B cell (primary cell): ENCODE results near the gene SLC35G1. TPM values are rescaled to one million over a fixed set of nuclear protein-coding genes. Genes with fewer than 3 reads are reported as not detected.

ENCODE experiments used
- ATAC-seq: fragments of 200-7000 bp; cut with Tn5 transposase; one replicate; pipeline ENCODE4 v1.10.0; 2021; ENCODE audit warnings: low read depth, mild to moderate bottlenecking, moderate number of reproducible peaks, moderate library complexity
- CTCF ChIA-PET: fragments of 350-600 bp; sonication (Branson Sonifier 250); formaldehyde crosslinking; loops from one replicate; lab custom pipeline; 2021; ENCODE audit warnings: antibody characterized with exemption, inconsistent platforms; lab: Charles Lee
- POLR2A ChIA-PET: fragments of 350-600 bp; sonication (Branson Sonifier 250); formaldehyde crosslinking; loops from one replicate; lab custom pipeline; 2021; ENCODE audit warnings: antibody characterized with exemption; lab: Charles Lee
- DNase-seq: peaks from one replicate; pipeline ENCODE4 v3.0.0; 2013
- H2AFZ ChIP-seq: 2 replicates; pipeline ENCODE4 v1.6.1; 2012; ENCODE audit warnings: mild to moderate bottlenecking, low read depth, low read length; ENCODE audit not compliant: insufficient read depth, poor library complexity, severe bottlenecking
- H3K27ac ChIP-seq, 2 donors: 1 replicate in 1 of 2; 2 replicates in 1 of 2; pipeline ENCODE4 v1.5.1; 2012 to 2013; ENCODE audit warnings: low read length in 2 of 2, mild to moderate bottlenecking in 2 of 2, moderate library complexity in 1 of 2
- H3K27me3 ChIP-seq, 4 experiments: fragments of 200-600 bp in 1 of 4; sonication (generic) in 1 of 4; replicated peaks in 1 of 4; 1 replicate in 2 of 4; 2 replicates in 2 of 4; pipeline versions ENCODE4 v1.6.1 to v1.7.0; 2013 to 2016; ENCODE audit warnings: low read length in 3 of 4, mild to moderate bottlenecking in 2 of 4, mixed read lengths in 1 of 4, moderate library complexity in 1 of 4; ENCODE audit not compliant: insufficient read depth in 4 of 4, control insufficient read depth in 3 of 4; ENCODE audit errors: control extremely low read depth in 1 of 4
- H3K36me3 ChIP-seq, 2 experiments: replicated peaks in 1 of 2; 1 replicate in 1 of 2; 2 replicates in 1 of 2; pipeline versions ENCODE4 v1.6.1 to v1.7.1; 2013; ENCODE audit warnings: low read length in 1 of 2; ENCODE audit not compliant: insufficient read depth in 2 of 2, control insufficient read depth in 1 of 2; ENCODE audit errors: control extremely low read depth in 1 of 2, extremely low read depth in 1 of 2
- H3K4me1 ChIP-seq, 2 donors: fragments of 200-600 bp in 1 of 2; sonication (generic) in 1 of 2; 1 replicate in 1 of 2; 2 replicates in 1 of 2; pipeline versions ENCODE4 v1.5.1 to v1.6.1; 2013 to 2017; ENCODE audit warnings: low read length in 2 of 2; ENCODE audit not compliant: control insufficient read depth in 2 of 2, insufficient read depth in 2 of 2
- H3K4me2 ChIP-seq: replicated peaks from 2 replicates; pipeline ENCODE3; 2012; ENCODE audit warnings: mild to moderate bottlenecking, low read depth, low read length; ENCODE audit not compliant: poor library complexity, severe bottlenecking
- H3K4me3 ChIP-seq, 5 experiments: fragments of 200-600 bp in 1 of 5; sonication (generic) in 1 of 5; 1 replicate in 3 of 5; 2 replicates in 2 of 5; pipeline versions ENCODE4 v1.5.1 to v1.7.0; 2011 to 2016; ENCODE audit warnings: low read length in 4 of 5, mild to moderate bottlenecking in 4 of 5, low read depth in 2 of 5, control low read depth in 1 of 5, moderate library complexity in 1 of 5; ENCODE audit not compliant: insufficient read depth in 1 of 5; ENCODE audit errors: control extremely low read depth in 1 of 5, extremely low read depth in 1 of 5
- H3K79me2 ChIP-seq: fragments of 200-600 bp; sonication (generic); one replicate; pipeline ENCODE4 v1.6.0; 2016; ENCODE audit warnings: low read length; ENCODE audit not compliant: control insufficient read depth, insufficient read depth
- H3K9ac ChIP-seq: fragments of 200-600 bp; sonication (generic); 2 replicates; pipeline ENCODE4 v1.6.1; 2017; ENCODE audit warnings: mild to moderate bottlenecking, low read length, moderate library complexity
- H3K9me3 ChIP-seq, 3 donors: one replicate each; pipeline versions ENCODE4 v1.6.1 to v1.7.1; 2013; ENCODE audit warnings: low read length in 2 of 3; ENCODE audit not compliant: control insufficient read depth in 2 of 3, insufficient read depth in 1 of 3; ENCODE audit errors: control extremely low read depth in 1 of 3
- H4K20me1 ChIP-seq: 2 replicates; pipeline ENCODE4 v1.6.0; 2012; ENCODE audit warnings: mild to moderate bottlenecking, low read length; ENCODE audit not compliant: insufficient read depth, control insufficient read depth, poor library complexity, severe bottlenecking
- H3K27ac Mint-ChIP-seq: one replicate; pipeline ENCODE4 v1.8.0; 2021; ENCODE audit warnings: mixed read lengths
- H3K27me3 Mint-ChIP-seq: one replicate; pipeline ENCODE4 v1.8.0; 2021; ENCODE audit warnings: mixed read lengths
- H3K4me1 Mint-ChIP-seq: one replicate; pipeline ENCODE4 v1.8.0; 2021; ENCODE audit warnings: mixed read lengths
- H3K4me3 Mint-ChIP-seq: one replicate; pipeline ENCODE4 v1.8.0; 2021; ENCODE audit warnings: mixed read lengths
- H3K9me3 Mint-ChIP-seq: one replicate; pipeline ENCODE4 v1.8.0; 2022; ENCODE audit warnings: mixed read lengths; ENCODE audit not compliant: insufficient read depth
- CTCF ChIP-seq: fragments of 200-600 bp; IDR thresholded peaks from one replicate; pipeline ENCODE4 v1.8.0; 2022; ENCODE audit warnings: antibody characterized with exemption, mild to moderate bottlenecking
- EZH2 ChIP-seq: IDR thresholded peaks from 2 replicates; pipeline ENCODE4 v1.6.1; 2012; ENCODE audit warnings: borderline replicate concordance, low read depth, mild to moderate bottlenecking, moderate library complexity, low read length; ENCODE audit not compliant: insufficient read depth, poor library complexity, severe bottlenecking
- WGBS: methylation state at CpG from one replicate; pipeline ENCODE4 v1.1.5; 2013; ENCODE audit warnings: missing lambda C conversion rate; ENCODE audit not compliant: insufficient coverage; 5-methylcytosine and 5-hydroxymethylcytosine counted together
- intact Hi-C: fragments of 100-400 bp; cut with micrococcal nuclease; formaldehyde crosslinking; loops from one replicate; pipeline ENCODE4 v1.10.0; 2022
- polyA plus RNA-seq: library from polyadenylated mRNA; depleted of rRNA; stranded (reverse); fragments of >200 nt; gene quantifications from 2 replicates; pipeline ENCODE4 v1.2.3, GENCODE V29; 2012
- total RNA-seq, 2 donors: library from RNA; stranded (reverse); fragments of 120-200 nt in 1 of 2; gene quantifications; 1 replicate in 1 of 2; 2 replicates in 1 of 2; pipeline versions ENCODE4 v1.2.3 to v1.2.4, GENCODE V29; 2013 to 2022

SLC35G1 gene
- total and polyA plus RNA-seq, 2 donors (not counting 1 experiment from before 2014, with no cell fraction given) = 1.7 to 2.6 TPM

GRCh38 chr10:93874309-93875031, 19.3 kb upstream of the SLC35G1 start:
- DNase-seq (no peak), ATAC-seq (no peak)
- Histone ChIP-seq H3K79me2 (no peaks in the 10 kb centered on the region), H3K4me3 (no peak overlapping the region), H3K4me2 (no peak overlapping the region), H3K9me3 (no peaks in the 10 kb centered on the region), H3K4me1 (no peaks in the 10 kb centered on the region), H2AFZ (no peak overlapping the region), H3K27me3 (peaks cover 0 to 9% (median 6%) of the 10 kb centered on the region in 4 experiments), H3K9ac (no peak overlapping the region), H3K36me3 (no peaks in the 10 kb centered on the region), H4K20me1 (no peaks in the 10 kb centered on the region), H3K27ac (no peak overlapping the region)
- H3K4me1 Mint-ChIP-seq = no peaks in the 10 kb centered on the region
- H3K27ac Mint-ChIP-seq = no peak overlapping the region
- no peak overlapping the region for H3K4me3 Mint-ChIP-seq
- H3K9me3 Mint-ChIP-seq = no peaks in the 10 kb centered on the region
- no peak for TF ChIP-seq CTCF
- TF ChIP-seq EZH2 = no peak
- ChIA-PET POLR2A (no interaction called here), CTCF (no interaction called here)
- no CpG with 5 or more reads among the region's 3 CpGs for WGBS
- peaks cover 44% of the 10 kb centered on the region for H3K27me3 Mint-ChIP-seq
- intact Hi-C loops = no loop called here

GRCh38 chr10:93875032-93875358, 18.8 kb upstream of the SLC35G1 start:
- Histone ChIP-seq H3K27me3 (peaks cover 0 to 9% (median 6%) of the 10 kb centered on the region in 4 experiments), H2AFZ (no peak overlapping the region), H3K9ac (no peak overlapping the region), H3K4me2 (no peak overlapping the region), H3K36me3 (no peaks in the 10 kb centered on the region), H3K4me3 (no peak overlapping the region), H3K4me1 (no peaks in the 10 kb centered on the region), H3K27ac (no peak overlapping the region), H3K9me3 (no peaks in the 10 kb centered on the region), H4K20me1 (no peaks in the 10 kb centered on the region), H3K79me2 (no peaks in the 10 kb centered on the region)
- CTCF ChIA-PET = no interaction called here
- H3K27ac Mint-ChIP-seq = no peak overlapping the region
- DNase-seq = no peak
- H3K9me3 Mint-ChIP-seq = no peaks in the 10 kb centered on the region
- intact Hi-C loops = no loop called here
- H3K27me3 Mint-ChIP-seq = peaks cover 42% of the 10 kb centered on the region
- no peaks in the 10 kb centered on the region for H3K4me1 Mint-ChIP-seq
- H3K4me3 Mint-ChIP-seq = no peak overlapping the region
- TF ChIP-seq CTCF (no peak), EZH2 (no peak)
- ATAC-seq = no peak
- POLR2A ChIA-PET = no interaction called here
- no CpG with 5 or more reads among the region's 2 CpGs for WGBS
